Putamen (tissue), 1 donor: ENCODE results near the gene INTS7.

Experiments used
- DNase-seq: peaks from one replicate; pipeline ENCODE4 v3.0.0-alpha.2; 2016; ENCODE audit warnings: low spot score

Gene INTS7

DNA sequence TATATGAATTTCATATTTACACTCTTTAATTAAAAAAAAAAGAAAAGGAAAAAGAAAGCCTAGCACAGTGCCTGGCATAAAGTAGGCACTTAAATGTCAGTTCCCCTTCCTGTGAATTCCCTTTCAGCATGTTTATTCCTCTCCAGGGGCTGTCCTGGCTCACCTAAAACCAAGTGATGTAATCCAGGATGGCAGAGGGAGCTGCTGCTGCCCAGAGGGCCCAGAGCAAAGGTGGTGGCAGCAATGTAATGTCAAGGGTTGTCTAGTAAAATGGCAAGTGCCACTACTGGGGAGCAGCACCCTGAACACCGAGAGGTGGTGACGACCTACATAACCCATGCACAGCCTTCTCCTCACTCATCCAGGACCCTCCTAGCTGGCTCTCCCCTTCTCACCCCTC lies 126.4 kb downstream of the INTS7 start:
- no peak for DNase-seq

DNA sequence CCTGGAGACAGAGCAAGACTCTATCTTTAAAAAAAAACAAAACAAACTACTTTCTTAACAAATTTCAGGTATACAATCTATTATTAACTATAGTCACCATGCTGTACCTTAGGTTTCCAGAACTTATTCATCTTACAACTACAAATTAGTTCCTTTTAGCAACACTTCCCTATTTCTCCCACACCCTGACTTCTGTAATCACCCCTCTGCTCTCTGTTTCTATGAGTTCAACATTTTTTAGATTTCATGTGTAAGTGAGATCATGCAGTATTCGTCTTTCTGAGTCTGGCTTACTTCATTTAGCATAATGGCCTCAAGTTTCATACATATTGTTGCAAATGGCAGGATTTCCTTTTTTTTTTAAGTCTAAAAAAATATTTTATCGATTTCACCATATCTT lies 126.9 kb downstream of the INTS7 start:
- no peak for DNase-seq

DNA sequence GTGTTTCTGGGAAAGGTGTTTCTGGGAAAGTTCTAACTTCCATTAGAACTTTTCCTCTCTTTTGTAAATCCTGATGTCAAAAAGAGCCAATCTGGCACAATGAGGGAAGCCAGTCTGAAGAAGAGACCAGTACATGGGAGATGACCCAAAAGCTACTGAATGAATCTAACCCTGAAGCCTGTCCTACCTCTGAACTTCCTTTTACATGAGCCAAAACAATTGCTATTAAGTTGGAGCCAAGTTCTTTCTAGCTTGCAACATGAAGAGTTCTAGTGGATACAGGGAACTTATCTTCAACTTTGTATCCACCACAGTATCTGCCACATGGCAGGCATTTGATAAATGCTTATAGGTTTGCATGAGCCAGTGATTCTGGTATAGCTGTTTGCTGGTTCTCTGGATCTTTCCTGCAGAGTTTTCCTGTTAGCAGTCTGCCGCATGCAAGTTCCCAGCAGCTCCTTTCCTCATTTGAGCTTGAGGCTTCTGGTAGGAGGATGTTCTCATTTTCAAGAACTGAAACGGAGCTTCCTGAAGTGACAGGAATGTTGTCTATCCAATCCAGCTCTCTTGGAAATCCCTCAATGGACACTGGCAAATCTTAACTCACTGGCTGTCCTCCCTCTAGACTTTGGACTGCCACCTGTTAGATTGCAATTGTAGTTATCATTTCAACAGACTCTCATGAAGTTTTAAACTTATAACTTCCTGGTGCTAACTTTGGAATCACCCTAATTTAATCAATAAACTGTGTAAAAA lies 131.7 kb downstream of the INTS7 start:
- DNase-seq = no peak

- DNase-seq = no peak
Measured at GRCh38 chr1:211902624-211903291, 132.6 kb downstream of the INTS7 start.

DNA sequence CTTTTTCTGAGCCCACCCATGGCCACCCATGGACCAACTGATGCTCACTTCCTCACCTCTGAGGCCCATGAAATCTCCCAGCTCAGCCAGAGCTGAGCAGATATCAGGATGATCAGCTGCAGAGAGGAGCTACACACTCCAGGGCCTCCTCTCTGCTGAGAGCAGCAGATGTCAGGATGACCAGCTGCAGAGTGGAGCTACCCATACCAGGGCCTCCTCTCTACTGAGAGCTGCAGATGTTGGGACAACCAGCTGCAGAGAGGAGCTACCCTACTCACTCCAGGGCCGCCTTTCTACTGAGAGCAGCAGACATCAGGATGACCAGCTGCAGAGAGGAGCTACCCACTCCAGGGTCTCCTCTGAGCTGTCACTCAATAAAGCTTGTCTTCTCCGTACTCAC lies 133.4 kb downstream of the INTS7 start:
- DNase-seq = no peak

GRCh38 chr1:211900441-211900840 lies 134.9 kb downstream of the INTS7 start:
- no peak for DNase-seq

DNA sequence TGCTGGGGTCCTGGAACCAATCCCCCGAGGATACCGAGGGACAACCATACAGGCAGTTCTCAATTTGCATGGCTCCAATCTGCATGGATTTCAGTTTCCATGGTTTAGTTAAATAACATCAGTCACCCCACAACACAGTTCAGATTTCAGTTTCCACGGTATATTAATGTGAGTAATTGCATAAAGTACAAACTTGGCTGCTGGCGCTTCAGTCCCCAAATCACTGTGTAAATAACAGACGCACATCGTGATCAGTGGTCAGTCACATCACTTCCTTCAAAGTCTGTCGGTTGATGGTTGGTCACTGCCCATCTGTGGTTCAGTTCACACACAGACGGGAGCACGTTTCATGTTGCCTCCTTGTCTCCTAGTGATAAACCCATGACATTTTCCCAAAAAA lies 138.4 kb downstream of the INTS7 start:
- DNase-seq = no peak

GRCh38 chr1:211895126-211895759 lies 140.1 kb downstream of the INTS7 start:
- no peak for DNase-seq

- no peak for DNase-seq
Measured at GRCh38 chr1:211894312-211894711, 141.0 kb downstream of the INTS7 start.

DNA sequence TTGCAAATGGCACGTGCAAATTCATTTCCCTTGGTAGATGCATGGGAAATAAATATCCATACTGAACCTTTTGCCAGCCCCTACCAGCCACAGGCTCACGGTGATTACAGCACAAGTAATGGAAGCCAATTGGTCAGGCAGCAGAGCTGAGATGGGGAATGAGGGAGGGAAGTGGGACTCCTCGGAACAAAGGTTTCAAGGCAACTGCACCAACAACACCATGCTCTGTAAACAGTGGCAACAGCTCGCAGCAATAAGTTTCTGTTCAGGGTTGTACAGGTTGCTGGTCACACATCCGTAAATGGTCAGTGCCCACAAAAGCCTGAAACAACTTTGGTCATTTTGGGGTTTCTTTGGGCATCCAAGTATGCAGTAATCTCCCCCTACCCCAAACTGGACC lies 142.1 kb downstream of the INTS7 start:
- DNase-seq = no peak

DNA sequence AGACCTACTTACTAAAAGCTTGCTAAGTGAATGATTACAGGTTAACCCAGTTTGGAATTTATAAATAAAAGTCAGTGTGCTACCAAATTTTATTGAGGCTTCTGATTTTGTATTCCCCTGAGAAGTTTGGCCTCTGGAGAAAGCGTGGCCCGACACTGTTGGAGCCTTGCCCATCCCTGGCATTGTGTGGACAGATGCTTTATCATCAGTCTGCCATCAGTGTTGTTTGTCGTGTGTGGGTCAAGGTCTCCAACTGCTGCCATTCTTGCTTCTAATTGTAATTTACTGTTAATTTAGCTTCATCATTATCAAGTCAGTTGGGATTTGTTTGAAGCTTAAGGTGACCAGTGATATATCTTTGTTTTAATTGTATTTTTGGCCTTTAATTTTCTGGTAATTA lies 142.8 kb downstream of the INTS7 start:
- DNase-seq = no peak

GRCh38 chr1:211891708-211892107 lies 143.6 kb downstream of the INTS7 start:
- DNase-seq = no peak
